ENCODE measurements around the gene RALGPS1.
"Not testable (repeated sequence)": the region's sequence is repeated elsewhere in the genome, so short reads cannot be mapped to it uniquely, and the experiment has no call there.

The RALGPS1 gene

GRCh38 chr9:126991183-126991582, 76.6 kb downstream of the RALGPS1 start:
- DNase-seq: no peak

GRCh38 chr9:126992427-126992826, 77.8 kb downstream of the RALGPS1 start:
- no peak for DNase-seq

GRCh38 chr9:126999315-127000068, 84.9 kb downstream of the RALGPS1 start:
- DNase-seq: no peak

- peak; percentile 16 to 30 (median 22) for DNase-seq
Observed at GRCh38 chr9:127004946-127005769, 90.6 kb downstream of the RALGPS1 start.

GRCh38 chr9:127005770-127006314, 91.3 kb downstream of the RALGPS1 start:
- no peak for DNase-seq

GRCh38 chr9:127007638-127008037, 93.1 kb downstream of the RALGPS1 start:
- DNase-seq: no peak

GRCh38 chr9:127008076-127008475, 93.5 kb downstream of the RALGPS1 start:
- no peak for DNase-seq

- DNase-seq: no peak
Observed at GRCh38 chr9:127011772-127012171, 97.2 kb downstream of the RALGPS1 start.

- no peak for DNase-seq
Observed at GRCh38 chr9:127012250-127012649, 97.7 kb downstream of the RALGPS1 start.

DNA sequence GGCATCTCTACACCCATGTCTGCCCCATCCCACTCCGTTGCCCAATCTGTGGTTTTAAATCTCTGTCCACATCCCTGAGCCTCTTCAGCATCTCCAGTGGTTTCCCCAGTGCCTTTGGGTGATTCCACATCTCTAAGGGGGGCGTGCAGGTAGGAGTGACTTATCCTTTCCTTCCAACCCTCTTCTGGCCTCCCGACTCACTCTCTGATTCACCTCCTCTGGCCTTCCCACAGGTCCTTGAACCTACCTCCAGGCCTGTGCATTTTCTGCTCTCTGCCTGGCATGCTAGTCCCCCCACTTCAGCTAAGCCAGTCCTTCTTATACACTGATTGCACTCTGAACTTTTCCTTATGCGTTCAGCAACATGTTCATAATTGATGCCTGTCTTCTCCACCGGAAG, 99.0 kb downstream of the RALGPS1 start:
- DNase-seq: no peak

- DNase-seq: no peak
Observed at GRCh38 chr9:127014216-127014909, 99.8 kb downstream of the RALGPS1 start.

DNA sequence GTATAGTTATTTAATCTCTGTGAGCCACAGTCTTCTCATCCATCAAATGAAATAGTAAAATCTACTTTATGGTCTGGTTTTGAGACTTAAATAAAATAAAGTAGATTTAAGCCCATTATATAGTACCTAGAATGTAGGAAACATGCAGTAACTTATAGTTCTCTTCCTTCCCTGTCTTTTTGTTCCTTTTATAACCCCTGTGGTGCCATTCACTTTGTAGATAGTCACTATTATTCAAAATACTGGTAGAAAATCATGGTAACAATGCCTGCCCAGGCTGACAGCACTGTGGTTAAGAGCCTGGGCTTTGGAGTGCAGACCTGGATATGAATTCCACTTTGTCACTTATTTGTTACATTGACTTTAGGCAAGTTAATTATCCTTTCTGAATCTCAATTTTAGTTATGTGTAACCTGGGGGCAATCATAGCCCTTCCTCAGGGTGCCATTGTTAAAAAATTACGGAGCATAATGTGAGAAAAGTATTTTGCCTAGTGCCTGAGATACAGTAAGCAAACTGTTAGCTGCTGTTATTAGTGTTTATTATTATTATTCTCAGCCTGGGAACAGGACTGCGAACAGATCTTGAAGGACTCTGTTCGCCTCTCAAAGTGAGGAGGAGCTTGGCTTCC, 100.4 kb downstream of the RALGPS1 start:
- DNase-seq: no peak

GRCh38 chr9:127015921-127016512, 101.4 kb downstream of the RALGPS1 start:
- DNase-seq: no peak

GRCh38 chr9:127017979-127018378, 103.4 kb downstream of the RALGPS1 start:
- DNase-seq: not testable (repeated sequence)

DNA sequence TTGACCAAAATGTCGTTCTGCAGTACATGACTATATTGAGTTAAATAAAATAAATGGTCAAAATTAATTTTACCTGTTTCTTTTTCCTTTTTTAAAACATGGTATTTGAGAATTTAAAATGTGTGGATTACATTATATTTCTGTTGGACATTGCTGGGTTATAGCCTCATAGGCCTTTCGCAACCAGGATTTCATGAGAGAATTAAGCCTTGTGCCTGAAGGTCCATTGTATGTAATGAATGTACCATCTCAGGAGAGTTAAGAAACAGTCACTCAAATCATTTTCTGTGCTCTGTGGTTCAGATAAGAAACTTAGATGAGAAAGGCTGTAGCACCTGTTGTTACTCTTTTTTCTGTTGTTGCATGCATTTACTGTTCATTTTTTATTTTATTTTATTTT, 104.4 kb downstream of the RALGPS1 start:
- DNase-seq: no peak

DNA sequence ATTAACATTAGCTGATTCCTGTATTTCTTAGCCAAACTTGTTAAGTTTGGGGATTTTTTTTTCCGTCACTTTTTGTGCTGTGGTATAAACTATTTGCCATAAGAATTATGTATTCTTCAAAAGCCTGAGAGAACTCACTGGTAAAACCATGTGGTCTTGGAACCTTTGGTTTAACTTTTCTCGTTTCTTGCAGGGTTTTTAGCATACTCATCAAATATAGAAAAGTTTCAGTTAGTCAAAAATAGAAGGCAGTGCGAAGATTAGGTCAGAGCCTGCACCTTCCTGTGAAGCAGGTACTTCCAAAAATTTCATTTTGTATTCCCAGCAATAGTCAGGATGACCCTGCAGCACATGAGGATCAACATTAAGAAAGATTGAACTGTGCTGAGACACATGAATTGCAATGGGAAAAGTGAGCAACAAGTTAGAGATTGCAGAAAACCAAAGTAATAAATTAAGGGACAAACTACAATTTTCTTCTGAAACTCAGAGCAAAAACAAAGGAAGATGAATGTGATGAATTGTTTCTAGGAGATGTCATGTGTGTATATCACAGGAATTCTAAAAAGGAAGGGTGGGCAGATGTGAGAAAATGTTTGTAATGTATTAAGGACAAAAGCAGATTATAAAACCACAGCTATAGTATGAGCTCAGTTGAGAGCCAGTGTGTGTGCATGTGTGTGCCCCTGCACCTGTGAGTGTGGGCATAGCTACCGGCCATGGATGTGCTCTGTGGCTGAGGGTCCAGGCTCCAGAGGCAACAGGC, 105.6 kb downstream of the RALGPS1 start:
- DNase-seq: no peak

GRCh38 chr9:127020802-127021078, 106.2 kb downstream of the RALGPS1 start:
- no peak for DNase-seq

DNA sequence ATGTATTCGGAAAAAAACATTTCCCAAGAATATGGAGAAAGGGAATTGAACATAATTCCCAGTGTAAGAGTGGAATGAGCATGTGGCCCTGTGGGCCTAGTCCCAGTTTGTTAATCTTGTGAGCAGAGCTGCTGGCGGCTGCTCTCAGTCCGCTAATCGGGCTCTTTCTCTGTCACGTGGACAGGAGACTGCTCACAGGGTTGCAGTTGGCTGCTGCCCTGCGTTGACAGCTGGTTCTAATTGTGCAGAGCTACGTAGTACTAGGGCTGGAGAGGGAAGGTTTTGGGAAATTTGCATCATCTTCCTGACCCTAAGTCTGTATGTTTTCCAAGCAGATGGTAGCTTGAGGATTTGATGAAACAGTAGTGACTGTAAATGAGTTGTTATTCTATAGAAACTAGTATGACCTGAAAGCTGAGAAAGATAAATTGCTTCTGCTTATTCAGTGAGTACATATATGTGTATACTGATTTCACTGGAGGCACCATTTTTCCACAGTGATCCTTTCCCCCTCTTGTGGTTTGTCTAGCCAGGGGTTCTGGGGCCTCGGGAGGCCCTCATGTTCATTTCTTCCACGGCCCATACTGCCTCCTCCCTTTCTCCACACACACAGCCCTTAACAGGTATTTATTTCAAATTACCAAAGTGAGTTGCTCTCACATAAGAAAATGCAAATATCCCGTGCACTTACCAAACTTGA, 107.2 kb downstream of the RALGPS1 start:
- no peak for DNase-seq

DNA sequence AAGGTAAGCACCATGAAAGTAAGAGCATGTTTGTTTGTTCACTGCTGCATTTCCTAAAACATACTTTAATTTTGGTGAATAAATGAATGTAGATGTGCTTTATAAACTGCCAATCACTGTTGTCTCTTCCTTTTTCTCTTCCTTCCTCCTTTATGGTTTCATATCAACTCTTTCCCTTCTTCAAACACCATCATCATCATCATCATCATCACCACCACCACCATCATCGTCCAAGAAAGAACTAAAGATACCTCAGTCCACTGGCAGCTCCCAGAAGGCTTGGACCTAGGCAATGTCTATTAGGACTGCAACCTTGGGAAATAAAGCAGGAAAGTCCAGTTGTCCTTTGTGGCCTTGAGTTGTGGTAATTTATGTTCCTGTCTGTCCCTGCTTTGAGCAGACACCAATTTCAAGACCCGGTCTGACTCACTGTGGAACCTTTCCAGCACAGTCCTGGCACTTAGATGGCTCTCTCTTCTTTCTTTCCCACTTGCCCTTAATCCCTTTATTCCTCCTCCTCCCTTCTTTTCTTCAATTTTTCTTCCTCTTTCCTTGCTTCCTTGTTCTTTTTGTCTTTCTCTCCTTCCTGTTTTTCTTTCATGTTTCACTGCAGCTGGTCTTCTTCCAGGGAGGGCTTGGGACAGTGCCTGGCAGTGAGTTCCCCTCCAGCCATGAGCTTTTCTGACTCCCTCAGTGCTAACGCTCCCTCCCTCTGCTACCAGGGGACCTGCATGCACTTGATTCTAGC, 108.5 kb downstream of the RALGPS1 start:
- no peak for DNase-seq

DNA sequence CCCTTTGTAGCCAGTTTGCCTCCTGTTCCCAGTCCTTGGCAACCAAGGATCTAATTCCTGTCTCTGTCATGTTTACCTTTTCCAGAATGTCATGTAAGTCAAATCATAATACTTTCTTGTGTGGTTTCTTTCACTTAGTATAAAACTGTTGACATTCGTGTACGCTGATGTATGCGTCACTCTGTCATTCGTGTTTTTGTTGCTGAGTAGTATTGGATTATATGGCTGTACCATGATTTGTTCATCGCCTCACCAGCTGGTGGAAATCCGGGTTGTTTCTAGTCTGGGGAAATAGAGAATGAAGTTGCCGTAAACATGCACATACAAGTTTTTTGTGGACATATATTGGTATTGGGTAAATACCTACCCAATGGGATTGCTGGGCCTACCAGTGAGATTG, 110.5 kb downstream of the RALGPS1 start:
- no peak for DNase-seq

All from suppressor macrophage treated with lipopolysaccharide for 1 hour (primary cell).